ENCODE measurements around the gene NUB1.

The NUB1 gene

GRCh38 chr7:151426441-151426903 is 84.9 kb downstream of the NUB1 start:
- no peak for TF ChIP-seq ZNF274 (IDR thresholded peaks at IDR 0.05; ENCODE audit: low read depth, low read length)
- H3K4me3 ChIP-seq (ENCODE audit: low read length) = no peak overlapping the region

DNA sequence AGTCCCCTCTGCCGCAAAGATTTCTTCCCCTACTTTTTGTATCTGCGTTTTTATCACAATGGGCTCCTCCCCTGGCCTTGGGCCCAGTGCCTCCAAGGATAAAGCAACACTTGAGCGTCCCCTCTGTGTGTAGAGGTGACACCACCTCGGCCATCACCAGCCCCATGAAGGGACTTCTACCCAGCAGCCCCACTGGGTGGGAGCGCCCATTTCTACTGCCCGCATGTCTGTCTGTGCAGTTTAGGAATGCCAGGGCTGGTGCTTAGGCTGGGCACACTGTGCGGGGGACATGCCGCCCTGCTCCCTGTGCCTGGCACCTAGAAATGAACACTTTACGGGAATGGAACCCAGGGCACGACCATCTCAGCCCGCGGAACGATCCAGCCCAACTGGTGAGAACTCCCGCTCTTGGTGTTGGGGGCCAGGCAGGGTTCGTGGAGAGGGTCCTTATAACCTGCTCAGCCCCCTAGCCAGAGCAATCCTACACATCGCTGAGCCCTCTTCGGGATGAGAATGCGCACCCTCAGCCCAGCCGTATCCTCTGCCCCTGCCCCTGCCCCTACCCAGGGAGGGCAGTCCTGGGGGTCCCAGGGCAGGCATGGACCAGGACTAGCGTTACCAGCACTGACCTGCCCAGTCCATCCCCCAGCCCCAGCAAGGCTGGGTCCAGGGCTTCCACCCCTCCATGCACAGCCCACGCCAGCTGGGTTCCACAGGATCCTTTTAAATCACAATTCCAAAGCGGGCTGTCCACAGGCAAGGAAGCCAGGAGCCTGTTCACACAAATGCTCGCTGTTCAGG is 85.5 kb downstream of the NUB1 start:
- TF ChIP-seq ZNF274 (IDR thresholded peaks at IDR 0.05; ENCODE audit: low read depth, low read length) = no peak
- H3K4me3 ChIP-seq (ENCODE audit: low read length) = no peak overlapping the region

GRCh38 chr7:151427705-151428377 is 86.2 kb downstream of the NUB1 start:
- no peak for TF ChIP-seq ZNF274 (IDR thresholded peaks at IDR 0.05; ENCODE audit: low read depth, low read length)

More at GRCh38 chr7:151427705-151428377, 86.2 kb downstream of the NUB1 start:
- H3K4me3 ChIP-seq (ENCODE audit: low read length) = no peak overlapping the region
